IPS-18c (cell line): ENCODE measurements around the gene CRB1.
"Not testable (repeated sequence)": the region's sequence is repeated elsewhere in the genome, so short reads cannot be mapped to it uniquely, and the experiment has no call there.

Source experiments
- H3K4me3 ChIP-seq: 2 replicates; pipeline ENCODE4 v1.7.0; 2013; ENCODE audit warnings: low read depth, mild to moderate bottlenecking, low read length, moderate library complexity; ENCODE audit not compliant: insufficient read depth
- H3K9me3 ChIP-seq: one replicate; pipeline ENCODE4 v1.6.1; 2013; ENCODE audit warnings: mild to moderate bottlenecking, low read length, moderate library complexity; ENCODE audit not compliant: control insufficient read depth, insufficient read depth

Gene CRB1

DNA sequence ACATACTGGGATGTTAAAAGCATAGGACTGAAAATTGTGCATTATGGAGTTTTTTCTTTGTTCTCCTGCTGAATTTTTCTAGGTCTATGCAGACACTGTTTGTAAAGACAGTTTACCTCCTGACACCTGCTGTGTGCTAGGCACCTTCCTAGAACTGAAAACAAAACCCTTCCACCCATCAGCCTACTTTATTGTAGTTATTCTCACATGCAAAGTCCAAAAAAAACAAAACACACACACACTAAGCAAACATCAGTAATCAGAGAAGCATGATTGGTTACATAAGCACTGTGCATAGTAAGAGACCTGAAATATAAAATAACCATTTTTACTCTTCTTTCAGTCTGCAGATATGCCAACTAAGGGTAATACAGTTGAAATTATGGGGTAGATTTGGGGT, 195.1 kb downstream of the CRB1 start:
- Histone ChIP-seq H3K9me3 (no peaks in the 10 kb centered on the region), H3K4me3 (no peak overlapping the region)

DNA sequence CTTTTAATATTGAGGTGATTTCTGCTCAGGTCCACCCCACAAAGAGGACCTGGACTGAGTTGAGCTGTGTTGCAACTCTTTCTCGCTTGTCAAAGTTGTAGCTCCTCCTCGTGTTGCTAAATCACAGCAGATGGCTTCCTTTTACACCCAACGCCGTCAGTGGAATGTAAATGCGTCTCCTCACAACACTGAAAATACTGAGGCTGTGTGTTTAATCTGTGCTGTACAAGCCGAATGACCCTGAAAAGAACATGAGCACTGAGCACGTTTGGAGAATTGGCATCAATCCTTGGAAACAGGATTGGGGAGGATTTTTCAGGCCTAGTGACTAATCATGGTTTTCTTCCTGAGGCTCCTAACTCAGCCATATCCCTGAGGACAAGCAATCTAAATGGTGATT, 196.0 kb downstream of the CRB1 start:
- H3K9me3 ChIP-seq: no peaks in the 10 kb centered on the region

DNA sequence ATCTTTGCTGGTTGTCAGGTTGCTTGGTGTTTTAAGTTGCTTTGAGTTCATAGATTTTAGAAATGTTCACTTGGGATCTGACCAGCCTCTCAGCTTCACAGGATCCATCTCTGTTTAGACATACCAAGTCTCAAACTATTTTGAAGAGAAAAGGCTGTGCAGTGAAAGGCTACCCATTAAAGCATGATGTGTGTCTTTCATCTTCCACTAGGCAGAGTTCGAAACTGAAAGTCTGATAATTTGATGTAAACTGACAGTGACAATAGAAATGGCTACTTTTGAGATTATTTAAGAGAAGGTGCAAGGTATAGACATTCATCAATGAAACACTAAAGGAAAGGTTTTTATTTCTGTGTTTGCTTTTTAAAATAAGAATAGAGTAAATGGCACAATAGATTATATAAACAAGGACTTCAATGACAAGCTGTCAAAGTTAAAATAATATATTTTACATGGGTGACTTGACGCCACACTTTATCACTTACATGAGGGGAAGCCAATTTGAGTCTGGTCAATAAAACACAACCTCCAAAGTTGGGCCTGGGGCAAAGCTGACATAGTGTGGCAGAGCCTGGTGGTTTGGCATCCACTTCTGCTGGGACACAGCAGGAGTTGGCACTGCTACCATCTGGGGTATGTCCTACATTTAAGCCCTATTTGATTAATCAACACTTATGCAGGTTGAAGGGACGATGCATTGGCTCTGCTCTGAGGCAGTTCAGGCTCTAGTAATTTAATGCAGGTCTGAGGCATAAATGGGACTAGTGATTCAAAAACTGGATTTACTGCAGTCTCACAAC, 197.7 kb downstream of the CRB1 start:
- Histone ChIP-seq H3K9me3 (no peaks in the 10 kb centered on the region), H3K4me3 (no peak overlapping the region)

More for the DNA sequence above, 196.0 kb downstream of the CRB1 start:
- H3K4me3 ChIP-seq: no peak overlapping the region

DNA sequence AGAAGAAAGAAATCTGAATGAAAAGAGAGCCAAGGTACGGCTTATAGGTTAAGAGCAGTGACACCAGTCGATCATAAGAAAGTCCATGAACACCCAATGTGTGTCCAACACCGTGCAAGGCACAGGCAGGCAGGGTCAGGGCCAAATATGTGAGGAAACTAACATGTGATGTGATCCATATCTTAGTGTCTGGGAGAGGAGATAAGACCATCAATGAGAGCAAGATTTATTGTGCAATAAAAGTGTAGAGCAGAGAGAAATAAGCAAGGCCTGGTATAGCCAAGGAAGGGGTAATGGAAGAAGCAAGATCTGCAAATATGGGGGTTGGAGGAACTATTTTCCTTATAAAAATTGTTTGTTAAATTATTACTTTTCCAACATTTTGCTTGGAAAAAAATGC, 198.8 kb downstream of the CRB1 start:
- Histone ChIP-seq H3K9me3 (no peaks in the 10 kb centered on the region), H3K4me3 (no peak overlapping the region)

DNA sequence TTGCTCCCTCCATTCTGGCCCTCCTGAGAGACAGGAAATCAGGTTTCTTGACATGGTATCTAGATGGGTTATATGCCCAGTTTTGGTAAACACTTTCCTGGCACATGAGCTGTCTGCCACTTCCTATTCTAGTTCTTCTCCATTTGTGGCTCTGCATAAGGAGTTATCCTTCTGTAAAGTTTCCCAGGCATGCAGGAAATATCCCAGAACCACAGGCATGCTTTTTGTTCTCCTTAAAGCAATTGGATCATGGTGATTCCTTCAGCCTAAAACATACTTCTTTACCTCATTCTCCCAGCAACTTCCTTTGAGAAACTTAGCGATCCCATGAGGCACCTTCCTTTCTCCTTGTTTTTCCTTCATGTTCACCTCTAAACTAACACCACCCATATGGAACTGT, 199.8 kb downstream of the CRB1 start:
- no peaks in the 10 kb centered on the region for H3K9me3 ChIP-seq

DNA sequence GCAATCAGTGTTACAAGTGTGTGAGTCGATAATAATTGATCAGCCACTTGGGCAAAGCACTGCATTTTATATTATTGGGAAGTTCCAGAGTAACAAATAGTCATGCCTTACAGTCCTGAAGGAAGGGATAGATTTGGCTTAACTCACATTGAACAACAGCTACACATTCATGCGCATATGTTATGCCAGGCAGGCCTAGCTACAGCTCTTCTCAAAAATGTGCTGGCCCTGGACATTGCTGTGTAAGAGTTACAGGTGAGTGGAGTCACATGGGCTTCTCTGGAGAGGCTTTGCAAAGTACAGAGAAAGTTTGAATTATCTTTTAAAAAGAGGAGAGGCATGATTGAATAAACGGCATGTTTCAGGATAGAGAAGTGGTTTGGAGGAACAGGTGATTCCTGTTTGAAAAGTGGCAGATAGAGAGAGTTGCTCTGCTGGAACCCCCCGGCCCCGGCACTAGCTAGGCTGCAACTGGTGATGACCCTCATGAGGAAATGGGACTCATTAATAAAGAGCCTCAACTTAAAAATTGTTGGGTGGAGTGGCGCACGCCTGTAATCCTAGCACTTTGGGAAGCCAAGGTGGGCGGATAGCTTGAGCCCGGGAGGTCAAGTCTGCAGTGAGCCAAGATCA, 200.6 kb downstream of the CRB1 start:
- Histone ChIP-seq H3K9me3 (no peaks in the 10 kb centered on the region), H3K4me3 (no peak overlapping the region)

More for the DNA sequence above, 199.8 kb downstream of the CRB1 start:
- H3K4me3 ChIP-seq: no peak overlapping the region

DNA sequence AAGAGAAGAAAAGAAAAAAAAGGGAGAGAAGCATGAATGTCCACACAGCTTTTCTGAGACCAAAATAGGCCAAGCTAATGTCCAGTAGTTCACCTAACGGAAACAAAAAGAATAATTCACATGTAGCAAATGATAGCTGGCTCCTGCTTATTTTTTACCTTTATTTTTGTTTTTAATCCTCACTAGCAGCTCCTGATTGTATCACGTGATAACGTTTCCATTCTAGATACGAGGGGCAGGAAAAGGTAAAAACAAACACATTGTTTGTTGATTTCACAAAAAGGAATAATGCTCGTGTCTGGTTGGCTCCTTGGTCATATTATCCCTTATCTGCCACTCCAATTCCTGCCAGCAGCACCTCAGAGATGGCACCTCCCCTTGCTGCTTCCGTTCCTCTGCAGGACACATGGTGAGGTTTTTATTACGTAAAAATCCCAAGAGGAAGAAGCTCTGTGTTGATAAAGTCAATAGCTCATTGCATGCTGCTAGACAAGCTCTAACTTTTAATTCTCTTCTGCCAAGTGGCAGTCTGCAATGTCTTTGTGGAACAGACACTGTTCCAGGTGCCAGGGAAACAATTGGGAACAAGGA, 201.7 kb downstream of the CRB1 start:
- Histone ChIP-seq H3K4me3 (no peak overlapping the region; the same call in 1 of the 2 replicates), H3K9me3 (no peaks in the 10 kb centered on the region)

DNA sequence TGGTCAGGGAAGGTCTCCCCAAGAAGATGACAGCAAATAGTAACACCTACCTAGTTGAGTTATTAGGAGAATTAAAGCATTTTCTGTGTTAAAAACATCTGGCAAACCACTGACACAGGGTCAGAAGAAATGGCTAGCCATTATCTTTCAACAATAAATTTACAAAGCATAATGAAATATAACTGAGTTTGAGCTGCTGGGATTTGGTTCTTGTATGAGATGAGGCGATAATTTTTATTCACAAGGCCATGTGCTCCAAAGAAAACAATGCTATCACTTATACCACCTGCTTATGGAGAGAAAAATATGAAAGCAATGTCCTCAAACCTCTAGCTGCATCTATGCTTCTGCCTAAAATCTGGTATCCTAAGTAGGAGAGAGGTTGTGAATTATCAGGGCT, 202.3 kb downstream of the CRB1 start:
- Histone ChIP-seq H3K4me3 (no peak overlapping the region), H3K9me3 (no peaks in the 10 kb centered on the region)

DNA sequence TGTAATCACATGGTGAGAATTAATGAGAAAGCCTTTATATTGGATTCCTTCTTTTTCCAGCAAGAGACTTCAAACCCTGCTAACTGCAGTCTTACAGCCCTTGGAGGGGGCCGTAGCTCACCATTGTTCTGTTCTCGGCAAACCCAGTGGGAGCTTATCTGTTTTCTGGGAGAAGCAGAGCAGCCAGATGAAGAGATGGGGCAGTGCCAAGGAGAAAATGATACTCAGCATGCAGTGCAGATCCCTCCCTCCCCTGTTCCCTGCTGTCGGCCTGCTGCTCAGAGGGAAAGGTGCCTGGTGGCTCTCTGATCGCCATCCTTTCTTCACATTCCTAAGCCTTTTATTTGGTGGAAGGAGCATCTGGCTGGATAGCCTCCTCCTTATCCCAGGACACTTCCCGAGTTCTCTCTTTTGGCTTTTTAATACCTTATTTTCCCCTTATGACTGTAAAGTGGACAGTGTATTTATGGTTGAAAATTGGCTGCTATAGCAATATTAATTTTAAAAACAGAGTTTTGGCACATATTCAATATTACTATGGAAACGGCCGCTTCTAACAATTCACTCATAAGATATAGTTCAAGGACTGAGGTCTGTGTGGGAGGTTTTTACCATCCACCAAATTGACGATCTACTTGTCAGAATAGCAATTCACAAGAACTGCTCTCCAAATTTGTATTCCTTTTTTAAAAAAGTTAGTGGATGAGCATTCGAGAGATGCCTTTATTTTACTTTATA, 203.4 kb downstream of the CRB1 start:
- Histone ChIP-seq H3K4me3 (no peak overlapping the region), H3K9me3 (no peaks in the 10 kb centered on the region)

DNA sequence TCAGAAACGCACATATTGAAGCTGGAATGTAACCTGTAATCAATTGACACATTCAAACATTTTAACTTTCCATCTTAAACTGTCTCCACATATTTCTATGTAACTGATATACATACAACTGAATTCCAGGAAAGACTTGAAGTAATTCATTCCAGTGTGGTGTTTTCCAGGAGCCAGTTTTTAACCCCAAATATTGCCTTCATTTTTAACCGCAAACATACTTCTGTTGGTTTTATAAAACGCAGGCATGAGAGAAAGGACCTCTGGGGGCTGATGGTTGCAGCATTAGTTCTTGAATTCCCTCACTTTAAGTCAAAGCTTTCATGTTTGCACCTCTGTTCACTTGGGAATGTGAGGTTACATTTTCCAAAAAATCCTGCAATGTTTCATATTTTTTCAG, 204.1 kb downstream of the CRB1 start:
- Histone ChIP-seq H3K9me3 (no peaks in the 10 kb centered on the region), H3K4me3 (no peak overlapping the region)

DNA sequence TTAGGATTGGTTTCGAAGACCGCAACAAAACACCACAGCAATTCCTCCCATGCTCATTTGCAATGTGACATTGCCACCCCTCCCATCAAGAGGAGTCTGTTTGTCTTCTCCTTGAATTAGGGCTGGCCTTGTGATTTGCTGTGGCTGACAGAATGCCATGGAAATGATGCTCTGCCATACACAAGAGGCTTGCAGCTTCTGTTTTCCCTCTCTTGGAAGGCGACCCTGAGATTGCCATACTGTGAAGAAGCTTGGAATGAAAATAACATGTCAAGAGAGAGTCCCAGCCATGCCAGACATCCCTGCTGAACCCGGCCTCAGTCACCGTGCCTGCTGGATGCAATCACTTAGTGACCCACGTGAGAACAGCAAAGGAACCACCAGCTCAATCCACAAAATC, 212.4 kb downstream of the CRB1 start:
- Histone ChIP-seq H3K9me3 (no peaks in the 10 kb centered on the region), H3K4me3 (no peak overlapping the region)

DNA sequence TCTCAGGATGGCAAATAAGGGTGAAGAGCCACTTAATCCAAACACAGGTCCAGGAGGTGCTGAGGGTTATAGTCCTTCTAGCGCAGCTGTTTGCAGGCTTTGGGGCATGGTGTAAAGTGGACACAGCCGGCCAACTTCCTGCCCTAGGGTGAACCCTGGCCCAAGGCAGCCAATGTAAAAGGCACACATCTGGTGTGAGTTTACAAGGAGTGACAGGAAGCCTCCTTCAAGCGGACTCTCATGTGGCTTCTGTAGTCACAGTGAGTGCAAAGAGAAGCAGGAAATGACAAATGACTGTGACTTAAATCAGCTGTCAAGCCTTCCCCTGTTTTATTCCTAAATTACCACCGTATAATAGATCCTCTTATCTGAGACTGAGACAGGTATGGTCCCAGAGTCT, 213.0 kb downstream of the CRB1 start:
- Histone ChIP-seq H3K9me3 (no peaks in the 10 kb centered on the region), H3K4me3 (no peak overlapping the region)

DNA sequence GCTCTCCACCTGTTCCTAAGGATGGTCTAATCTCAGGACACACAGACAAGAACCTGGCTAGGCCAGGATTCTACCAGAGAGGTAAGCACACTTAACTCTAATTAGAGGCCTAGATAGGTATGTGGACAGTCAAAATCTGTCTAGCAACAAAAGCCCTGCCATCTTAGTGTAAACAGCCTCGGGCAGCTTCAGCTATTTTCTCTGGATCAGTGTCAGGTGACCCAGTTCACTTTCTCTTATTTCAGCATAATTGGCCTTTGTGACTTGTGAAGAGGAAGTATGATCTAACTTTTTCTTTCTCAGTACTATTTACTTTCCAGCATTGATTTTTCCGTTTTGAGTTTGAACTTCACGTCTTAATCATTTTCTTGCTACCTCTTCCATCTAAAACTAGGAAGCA, 217.7 kb downstream of the CRB1 start:
- no peaks in the 10 kb centered on the region for H3K9me3 ChIP-seq
- no peak overlapping the region for H3K4me3 ChIP-seq

DNA sequence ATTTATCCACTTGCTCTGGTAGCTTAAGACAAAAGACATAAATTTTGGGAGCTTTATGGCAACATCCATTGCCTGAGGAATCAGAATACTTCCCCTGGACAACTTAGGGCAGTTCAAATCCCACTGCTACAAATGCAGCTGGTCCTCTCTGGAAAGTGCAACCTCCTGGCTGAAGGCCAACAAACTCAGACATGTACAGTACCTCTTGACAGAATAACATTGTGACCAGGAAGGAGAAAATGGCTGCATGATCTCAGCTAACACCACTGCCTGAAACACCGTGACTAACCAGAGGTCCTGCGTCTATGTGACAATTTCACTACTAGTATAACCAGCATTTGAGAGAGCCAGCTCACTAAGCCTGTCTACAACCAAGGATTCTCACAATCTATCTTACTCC, 218.9 kb downstream of the CRB1 start:
- H3K4me3 ChIP-seq: no peak overlapping the region
- H3K9me3 ChIP-seq: no peaks in the 10 kb centered on the region

DNA sequence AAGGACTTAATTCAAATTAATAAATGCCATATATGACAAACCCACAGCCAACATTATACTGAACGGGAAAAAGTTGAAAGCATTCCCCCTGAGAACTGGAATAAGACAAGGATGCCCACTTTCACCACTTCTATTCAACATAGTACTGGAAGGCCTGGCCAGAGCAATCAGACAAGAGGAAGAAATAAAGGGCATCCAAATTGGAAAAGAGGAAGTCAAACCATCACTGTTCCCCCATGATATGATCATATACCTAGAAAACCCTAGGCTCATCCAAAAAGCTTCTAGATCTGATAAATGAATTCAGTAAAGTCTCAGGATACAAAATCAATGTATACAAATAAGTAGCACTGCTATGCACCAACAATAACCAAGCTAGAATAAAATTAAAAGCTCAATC, 223.5 kb downstream of the CRB1 start:
- H3K4me3 ChIP-seq, H3K9me3 ChIP-seq: not testable (repeated sequence)

DNA sequence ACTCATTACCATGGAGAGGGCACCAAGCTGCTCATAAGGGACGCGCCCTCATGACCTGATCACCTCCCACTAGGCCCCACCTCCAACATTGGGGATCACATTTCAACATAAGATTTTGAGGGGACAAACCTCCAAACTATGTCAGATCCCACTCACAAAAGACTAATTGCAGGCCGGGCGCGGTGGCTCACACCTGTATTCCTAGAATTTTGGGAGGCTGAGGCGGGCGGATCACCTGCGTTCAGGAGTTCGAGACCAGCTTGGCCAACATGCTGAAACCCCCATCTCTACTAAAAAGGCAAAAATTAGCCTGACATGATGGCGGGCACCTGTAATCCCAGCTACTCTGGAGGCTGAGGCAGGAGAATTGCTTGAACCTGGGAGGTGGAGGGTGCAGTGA, 228.7 kb downstream of the CRB1 start:
- H3K4me3 ChIP-seq: no peak overlapping the region
- no peaks in the 10 kb centered on the region for H3K9me3 ChIP-seq

DNA sequence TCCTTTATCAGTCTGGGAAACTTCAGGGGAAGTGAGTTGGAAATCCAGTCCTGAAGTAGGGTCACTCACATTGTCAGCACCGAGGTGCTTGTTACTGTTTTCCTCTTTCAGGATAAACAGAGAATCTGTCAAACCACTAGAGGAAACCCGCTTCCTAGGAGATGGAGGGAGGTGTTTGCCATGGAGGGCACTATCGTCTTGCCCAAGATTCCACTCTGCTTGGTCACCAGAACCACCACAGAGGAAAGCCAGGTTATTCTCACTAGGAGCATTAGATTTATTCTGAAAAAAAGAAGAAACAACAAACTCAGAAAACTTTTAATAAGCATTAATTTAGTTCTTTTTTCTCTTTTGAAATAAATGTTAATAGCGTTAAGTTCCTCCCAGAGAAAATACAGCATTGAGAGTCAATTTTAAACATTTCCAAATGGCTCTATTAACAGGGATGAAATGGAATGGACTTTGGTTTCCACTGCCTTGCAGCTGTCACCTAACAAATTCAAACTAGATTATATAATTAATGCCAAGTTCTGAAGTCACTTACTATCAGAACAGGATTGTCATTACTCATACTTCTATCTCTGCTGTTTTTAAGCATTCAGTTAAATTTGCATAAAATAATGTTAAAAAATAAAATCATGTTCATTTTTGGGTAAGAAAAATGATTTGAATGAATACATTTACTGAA, 242.8 kb downstream of the CRB1 start:
- Histone ChIP-seq H3K9me3 (no peaks in the 10 kb centered on the region), H3K4me3 (no peak overlapping the region)
